CD4-positive, alpha-beta T cell treated with Interleukin-1 beta for 1 hour (primary cell): ENCODE results near the gene TTC29.
"Not testable (repeated sequence)": the region's sequence is repeated elsewhere in the genome, so short reads cannot be mapped to it uniquely, and the experiment has no call there.

Source experiments
- DNase-seq, 2 donors: peaks; one replicate each; pipeline ENCODE4 v3.0.0-alpha.2; 2020 to 2022

Gene TTC29

GRCh38 chr4:146674829-146675570 lies 270.7 kb downstream of the TTC29 start:
- no peak for DNase-seq

DNA sequence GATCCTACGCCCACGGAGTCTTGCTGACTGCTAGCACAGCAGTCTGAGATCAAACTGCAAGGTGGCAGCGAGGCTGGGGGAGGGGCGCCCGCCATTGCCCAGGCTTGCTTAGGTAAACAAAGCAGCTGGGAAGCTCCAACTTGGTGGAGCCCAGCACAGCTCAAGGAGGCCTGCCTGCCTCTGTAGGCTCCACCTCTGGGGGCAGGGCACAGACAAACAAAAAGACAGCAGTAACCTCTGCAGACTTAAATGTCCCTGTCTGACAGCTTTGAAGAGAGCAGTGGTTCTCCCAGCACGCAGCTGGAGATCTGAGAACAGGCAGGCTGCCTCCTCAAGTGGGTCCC lies 281.7 kb downstream of the TTC29 start:
- not testable (repeated sequence) for DNase-seq

DNA sequence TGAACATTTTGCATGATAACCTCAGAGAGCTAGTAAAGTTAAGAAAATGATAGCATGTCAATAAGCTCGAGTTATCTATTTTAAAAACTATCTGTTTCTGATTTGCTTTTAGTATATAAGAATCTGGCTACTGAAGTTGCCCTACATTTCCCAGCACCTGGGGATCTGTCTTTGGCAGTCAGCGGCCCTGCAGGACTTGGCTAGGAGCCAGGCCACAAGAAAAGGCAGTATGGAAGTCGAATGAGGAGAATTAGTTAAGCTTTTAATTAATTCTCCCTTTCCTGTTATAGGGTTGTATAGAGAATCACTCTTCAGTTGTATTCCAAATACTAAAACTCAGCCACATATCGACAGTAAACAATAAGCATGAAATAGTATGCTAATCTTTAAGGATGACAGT lies 284.3 kb downstream of the TTC29 start:
- DNase-seq = no peak
